Stimulated activated CD8-positive, alpha-beta memory T cell treated with anti-CD3 and anti-CD28 coated beads, Interleukin-4, amount 100 ng/mL, for 1 hour (primary cell): ENCODE results near the gene DVL2.
A peak's percentile ranks its signal among the peaks of the same experiment; 100 is the strongest.

ENCODE experiments used
- DNase-seq, 2 donors: peaks; one replicate each; pipeline ENCODE4 v3.0.0-alpha.2; 2020; ENCODE audit warnings: low read depth in 2 of 2, low spot score in 1 of 2

The DVL2 gene

DNA sequence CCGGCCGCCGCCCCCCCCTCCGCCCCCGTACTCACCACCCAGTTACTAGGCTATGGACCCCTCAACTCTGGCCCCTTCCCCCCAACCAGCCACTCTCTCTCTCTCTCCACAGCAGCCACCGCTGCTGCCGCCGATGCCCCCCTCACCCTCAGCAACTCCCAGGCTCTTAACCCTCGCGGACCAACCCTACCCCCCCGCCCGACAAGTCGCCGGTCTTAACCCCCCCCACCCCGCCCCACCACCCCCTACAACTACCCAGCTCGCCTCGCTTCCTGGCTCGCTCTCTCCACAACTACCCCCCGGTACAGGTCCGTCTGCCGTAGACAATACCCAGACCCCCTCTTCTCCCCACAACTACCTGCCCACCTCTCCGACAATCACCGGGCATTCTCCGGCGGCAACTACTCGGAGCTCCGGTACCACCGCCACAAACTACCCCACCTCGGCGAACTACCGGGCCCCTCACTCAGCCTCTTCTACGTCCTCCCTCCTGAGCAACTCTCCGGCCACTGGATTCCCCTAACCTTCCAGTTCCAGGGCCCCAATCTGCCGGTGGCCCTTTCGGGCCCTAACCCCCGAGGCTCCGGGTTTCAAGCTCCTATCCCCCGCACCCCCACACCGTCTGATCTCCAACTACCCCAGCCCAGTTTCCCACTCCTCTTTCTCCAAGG, 4.2 kb upstream of the DVL2 start:
- DNase-seq = no peak

DNA sequence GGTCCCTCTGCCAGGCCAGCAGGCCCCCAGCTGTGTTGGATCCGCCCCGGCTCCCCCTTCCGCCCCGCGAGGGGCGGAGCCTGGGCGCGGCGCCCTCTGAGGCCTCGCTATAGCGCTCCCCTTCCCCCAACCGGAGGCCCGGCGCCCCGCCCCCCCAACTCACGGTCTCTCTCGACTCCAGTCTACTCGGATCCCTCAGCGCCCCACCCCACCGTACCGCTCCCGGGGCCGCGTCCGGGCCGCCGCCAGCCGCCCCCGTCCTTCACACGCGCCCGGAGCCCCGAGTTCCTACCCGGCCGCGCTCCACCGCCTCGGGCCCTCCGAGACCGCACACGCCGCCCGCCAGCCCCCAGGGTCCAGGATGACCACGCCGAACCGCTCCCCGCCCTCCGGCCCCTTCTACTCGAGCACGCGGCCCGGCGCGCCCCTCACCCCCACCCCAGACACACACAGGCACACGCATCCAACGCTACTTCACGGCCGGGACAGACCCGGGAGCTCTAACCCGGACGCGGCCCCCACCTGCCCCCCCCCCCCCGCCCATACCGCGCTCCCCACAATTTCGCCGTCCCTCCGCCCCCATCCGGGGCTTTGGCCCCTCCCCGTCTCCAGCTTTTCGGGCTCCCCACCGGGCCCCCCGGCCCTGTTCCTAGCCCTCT, 3.6 kb upstream of the DVL2 start:
- peak; percentile 73 to 76 for DNase-seq

DNA sequence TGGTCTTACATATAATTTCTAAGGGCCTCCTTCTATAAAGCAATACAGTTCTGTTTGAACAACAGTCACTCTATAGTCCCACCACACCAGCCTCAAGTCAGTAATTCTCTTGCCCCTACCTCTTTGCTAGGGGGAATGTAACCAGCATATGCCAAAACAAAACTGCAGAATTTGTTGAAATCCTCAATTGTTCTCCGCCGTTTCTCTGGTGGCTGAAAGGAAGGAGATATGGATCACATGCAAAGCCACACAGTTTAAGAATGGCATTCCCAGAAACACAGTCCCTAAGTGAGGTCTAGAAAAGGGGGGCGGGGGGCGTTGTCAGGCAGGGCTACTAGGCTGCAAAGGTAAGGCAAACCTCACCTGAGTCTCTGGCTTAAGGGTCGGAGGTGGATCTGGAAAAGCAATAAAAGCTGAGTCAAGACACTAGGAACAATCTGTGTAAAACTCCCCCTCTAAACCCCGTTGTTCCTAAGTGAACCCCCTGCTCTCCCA, 3.0 kb upstream of the DVL2 start:
- no peak for DNase-seq

DNA sequence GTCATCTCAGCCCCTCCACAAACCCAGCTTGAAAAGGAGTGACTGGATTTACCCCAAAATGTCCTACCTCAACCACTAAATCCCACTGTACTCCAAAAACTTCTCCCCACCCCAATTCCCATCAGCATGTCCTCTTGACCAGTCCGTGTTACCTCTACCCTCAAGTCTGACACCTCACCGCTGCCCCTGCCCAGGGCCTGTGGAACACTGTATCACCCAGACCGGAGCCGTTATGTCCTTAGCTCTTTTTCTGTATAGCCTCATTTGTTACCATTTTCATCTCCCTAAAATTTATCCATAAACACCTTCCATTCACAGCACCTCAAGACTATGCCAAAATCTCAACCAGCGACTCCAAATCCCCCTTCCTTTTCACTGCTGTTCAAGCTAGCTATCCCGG, 2.5 kb upstream of the DVL2 start:
- no peak for DNase-seq

DNA sequence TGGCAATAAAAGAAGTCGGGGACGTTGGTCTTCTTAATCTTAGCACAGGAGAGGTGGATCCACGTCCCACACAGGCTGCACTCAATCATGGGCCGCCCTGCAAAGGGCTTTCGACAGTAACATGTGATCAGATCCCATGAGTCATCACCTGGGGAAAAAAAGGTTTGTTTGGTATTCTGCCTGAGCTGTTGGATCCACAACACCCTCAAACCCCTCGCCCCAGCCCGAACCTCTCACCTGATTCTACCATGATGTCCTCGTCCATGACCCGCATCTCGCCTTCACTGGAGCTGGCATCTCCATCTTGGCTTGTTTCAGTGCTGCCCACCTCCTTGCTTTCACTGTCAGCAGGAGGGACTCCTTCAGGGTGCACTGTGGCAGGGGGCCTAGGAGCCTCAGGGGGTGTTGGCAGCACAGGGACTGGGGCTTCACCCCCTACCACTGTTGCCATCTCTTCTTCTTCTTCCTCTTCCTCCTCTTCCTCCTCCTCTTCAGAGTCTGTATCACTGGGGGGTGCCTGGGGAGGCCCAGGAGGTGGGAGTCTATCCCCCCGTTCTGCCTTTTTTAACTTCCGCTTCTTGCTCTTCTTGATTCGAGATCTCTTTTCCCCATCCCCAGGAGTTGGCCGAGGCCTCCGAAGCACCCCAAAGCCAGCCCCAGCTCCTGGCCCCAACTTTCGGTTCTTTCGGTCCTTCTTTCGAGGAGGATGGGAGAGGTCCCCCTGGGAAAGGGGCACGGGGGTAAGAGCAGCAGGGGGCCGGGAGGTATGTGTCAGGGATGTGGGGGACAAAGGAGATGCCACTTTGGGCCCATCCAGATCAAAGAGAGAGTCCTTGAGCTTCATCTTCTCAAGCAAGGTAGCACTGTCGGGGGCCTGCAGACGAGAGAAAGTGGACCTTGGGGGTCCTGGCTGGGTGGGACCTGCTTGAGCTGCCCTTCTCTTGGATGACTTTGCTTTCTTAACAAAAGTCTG, 1.7 kb upstream of the DVL2 start:
- DNase-seq = no peak

DNA sequence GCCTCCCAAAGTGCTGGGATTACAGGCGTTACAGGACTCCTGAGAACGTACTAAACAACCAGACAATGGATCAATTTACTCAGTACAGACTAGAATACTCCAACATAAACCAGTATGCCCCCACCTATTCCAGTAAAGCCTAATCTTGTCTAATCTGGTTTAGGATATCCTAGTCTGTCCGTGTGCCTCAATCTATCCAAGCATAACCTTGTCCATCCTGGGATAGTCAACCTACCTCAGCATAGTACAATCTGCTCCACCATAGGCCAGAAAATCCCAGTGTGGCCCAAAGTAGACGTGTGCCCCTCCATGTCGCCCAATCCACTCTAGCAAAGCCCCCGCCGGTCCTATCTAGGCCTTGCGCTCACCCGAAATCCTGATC, 625 bp downstream of the DVL2 start:
- DNase-seq = no peak

DNA sequence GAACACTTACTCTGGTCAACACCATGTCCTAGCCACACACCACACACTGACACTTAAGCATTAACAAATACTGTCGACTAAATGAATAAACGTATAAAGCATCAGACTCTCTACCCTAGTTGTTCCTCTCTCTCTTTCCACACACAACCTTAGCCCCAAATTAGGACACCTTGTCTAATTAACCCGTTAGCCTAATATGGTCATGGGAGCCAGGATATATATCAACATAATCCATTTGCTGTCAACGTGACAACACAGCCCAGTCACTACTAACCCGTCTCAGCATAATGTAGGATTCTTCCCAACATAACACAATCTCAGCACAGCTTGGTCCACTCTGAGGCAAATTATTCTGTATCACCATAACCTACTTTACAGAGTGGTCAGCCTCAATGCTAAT, 2.2 kb downstream of the DVL2 start:
- no peak for DNase-seq

DNA sequence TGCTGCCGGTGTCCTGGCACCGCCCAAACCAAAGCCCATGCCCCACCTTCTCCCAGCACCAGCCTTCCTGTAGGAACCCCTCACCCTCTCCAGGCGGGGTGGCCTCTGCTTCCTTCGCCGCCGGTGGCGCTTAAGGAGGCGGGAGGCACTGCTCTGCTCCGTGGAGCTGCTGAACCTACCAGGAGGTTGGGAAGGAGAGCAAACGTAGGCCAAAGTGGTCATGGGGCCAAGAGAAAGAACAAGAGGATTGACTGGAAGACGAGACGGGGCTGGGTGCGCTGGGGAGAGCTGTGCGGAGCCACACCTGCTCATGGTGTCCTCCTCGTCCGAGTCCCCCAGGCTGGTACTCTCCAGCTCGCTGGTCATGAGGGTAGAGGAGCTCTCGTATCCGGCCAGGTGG, 4.8 kb downstream of the DVL2 start:
- DNase-seq = no peak

- no peak for DNase-seq
Measured at GRCh38 chr17:7228920-7229319, 5.4 kb downstream of the DVL2 start.

DNA sequence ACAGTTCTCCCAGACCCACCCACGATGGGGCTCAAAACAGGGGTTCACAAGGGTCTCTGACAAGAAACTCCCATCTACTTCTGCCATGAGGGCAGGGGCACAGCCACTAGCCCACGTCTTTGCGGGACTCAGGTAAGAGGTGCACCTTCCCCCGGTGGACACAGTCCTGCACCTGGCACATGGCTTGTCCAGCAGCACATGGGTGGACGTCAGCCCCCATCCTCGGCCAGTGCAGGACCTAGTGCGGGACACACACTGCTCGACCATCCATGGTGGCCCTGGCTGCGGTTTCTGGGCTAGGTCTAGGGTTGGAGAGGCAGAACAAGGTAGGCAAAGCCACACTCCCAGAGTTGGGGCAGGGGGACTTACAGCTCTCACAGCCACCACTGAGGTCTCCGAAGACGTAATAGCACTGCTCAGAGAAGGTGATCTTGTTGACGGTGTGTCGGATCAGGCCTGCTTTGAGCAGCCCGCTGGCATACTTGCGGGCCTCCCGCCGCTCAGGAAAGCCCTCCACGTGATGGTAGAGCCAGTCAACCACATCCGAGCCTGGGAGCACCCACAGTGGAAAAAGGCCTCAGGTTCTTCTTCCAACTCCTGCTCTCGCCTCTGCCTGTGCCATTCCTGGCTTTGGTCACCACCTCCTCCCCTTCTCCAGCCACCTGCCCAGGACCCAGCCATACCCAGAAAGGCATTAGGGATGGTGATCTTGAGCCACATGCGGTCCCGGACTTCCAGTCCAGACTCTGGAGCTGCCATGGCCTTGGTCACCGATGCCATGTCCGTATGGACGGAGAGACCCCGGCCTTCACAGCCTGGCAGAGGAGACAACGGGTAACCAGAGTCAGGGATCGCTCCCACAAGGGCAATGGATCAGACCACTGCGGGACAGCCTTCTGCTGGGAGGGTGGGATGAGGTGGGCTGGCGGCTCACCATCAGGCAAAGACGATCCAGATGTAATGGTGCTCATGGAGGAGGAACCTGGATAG, 7.3 kb downstream of the DVL2 start:
- no peak for DNase-seq

DNA sequence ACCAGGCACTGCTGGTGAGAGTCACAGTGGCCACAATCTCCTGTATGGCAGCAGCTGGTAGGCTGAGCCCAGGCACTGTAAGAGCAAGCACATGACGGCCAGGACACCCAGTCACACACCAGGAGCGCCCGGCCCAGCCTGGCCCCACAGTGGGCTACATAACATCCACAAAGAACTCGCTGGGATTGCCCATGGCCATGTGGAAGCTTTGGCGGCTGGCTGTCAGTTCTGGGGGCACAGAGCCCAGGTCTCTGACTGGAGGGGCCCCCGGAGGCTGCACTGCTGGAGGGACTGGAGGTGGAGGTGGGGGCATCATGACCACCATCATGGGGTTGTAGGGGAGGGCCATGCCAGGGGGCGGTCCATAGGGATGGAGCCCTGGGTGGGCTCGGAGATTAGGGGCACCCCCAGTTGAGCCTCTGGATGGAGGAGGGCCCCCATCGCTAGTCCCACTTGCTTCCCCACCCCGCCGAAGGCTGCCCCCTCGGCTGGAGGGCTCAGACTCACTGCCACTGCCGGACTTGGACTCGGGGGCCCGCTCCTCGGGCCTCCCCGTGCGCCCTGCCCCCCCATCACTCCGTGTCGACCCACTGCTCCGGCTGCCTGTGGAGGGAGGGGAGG, 8.5 kb downstream of the DVL2 start:
- no peak for DNase-seq

DNA sequence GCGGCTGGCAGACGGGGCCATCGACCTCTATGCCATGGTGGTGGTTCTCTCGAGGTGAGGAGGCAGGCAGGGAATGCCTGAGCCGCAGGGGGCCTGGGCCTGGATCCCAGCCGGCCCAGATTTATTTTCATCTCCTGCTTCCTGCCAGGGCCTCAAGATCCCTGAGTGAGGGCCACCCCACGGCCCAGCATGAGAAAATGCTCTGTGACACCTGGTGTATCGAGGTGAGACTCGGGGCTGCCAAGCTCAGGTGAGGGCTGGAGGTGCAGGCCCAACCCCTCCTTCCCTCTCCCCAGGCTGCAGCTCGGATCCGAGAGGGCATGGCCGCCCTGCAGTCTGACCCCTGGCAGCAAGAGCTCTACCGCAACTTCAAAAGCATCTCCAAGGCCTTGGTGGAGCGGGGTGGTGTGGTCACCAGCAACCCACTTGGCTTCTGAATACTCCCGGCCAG, 9.6 kb downstream of the DVL2 start:
- no peak for DNase-seq

GRCh38 chr17:7224110-7224509, 10.2 kb downstream of the DVL2 start:
- no peak for DNase-seq

DNA sequence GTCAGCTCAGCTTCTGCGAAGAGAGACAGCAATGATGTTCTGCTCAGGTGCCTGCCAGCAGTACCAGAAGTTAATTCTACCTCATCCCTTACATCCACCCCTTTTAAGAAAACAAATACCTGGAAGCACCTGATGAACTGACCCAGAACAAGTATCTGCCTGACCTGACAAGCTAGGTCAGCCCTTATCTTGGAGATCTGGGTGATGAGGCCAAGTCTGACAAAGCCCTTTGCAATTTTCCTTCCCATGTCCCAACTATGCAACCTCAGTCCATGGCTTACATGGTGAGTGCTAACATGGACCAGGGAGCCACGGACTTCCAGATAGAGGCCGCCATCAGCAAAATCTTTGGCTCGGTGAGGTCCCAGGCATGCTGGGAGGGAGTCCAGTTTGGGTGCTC, 10.9 kb downstream of the DVL2 start:
- DNase-seq = no peak

DNA sequence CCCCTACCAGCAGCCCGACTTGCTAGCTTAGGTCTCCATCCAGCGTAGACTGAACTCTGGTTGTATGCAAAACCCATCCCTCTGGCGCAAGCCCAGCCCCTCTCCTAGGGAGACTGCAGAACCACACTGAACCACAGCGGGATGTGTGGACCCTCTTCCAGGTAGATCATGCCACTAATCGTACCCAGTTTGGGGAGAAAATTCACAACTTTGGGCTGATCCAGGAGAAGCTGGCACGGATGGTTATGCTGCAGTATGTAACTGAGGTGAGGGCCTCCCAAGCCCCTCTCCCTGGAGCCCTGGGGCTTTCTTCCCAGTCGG, 11.4 kb downstream of the DVL2 start:
- no peak for DNase-seq

GRCh38 chr17:7222093-7222971, 12.0 kb downstream of the DVL2 start:
- DNase-seq = no peak

- DNase-seq = no peak
Measured at GRCh38 chr17:7221278-7222092, 12.8 kb downstream of the DVL2 start.

GRCh38 chr17:7220593-7221277, 13.6 kb downstream of the DVL2 start:
- no peak for DNase-seq
